HCT116 (cell line): ENCODE measurements around the gene TEAD1.

Source experiments
- CEBPB ChIP-seq: IDR thresholded peaks from 2 replicates; pipeline ENCODE4 v1.6.1; 2012; ENCODE audit warnings: low read depth
- CTCF ChIP-seq, 3 experiments: fragments of 200-600 bp in 1 of 3; sonication (generic) in 1 of 3; IDR thresholded peaks in 2 of 3; conservative IDR thresholded peaks in 1 of 3; 2 replicates each; pipeline ENCODE4 v1.5.1; 2012 to 2017; ENCODE audit warnings: low read depth in 2 of 3, low read length in 2 of 3, antibody characterized with exemption in 1 of 3, borderline replicate concordance in 1 of 3, control low read depth in 1 of 3, mild to moderate bottlenecking in 1 of 3, mixed read lengths in 1 of 3, mixed run types in 1 of 3, moderate library complexity in 1 of 3; ENCODE audit not compliant: insufficient read depth in 1 of 3
- ELF1 ChIP-seq: IDR thresholded peaks from 2 replicates; pipeline ENCODE4 v1.6.1; 2012; ENCODE audit warnings: low read depth, borderline replicate concordance
- EZH2 ChIP-seq: fragments of 200-600 bp; sonication (generic); IDR thresholded peaks from 2 replicates; pipeline ENCODE4 v1.6.1; 2017; ENCODE audit warnings: antibody characterized with exemption, mixed run types
- FOSL1 ChIP-seq: IDR thresholded peaks from 2 replicates; pipeline ENCODE4 v1.6.1; 2012; ENCODE audit warnings: low read depth
- JUND ChIP-seq: IDR thresholded peaks from 2 replicates; pipeline ENCODE4 v1.6.1; 2012
- MAX ChIP-seq: IDR thresholded peaks from 2 replicates; pipeline ENCODE4 v1.6.1; 2012
- POLR2A ChIP-seq: IDR thresholded peaks from 2 replicates; pipeline ENCODE4 v1.7.0; 2011; ENCODE audit warnings: borderline replicate concordance; ENCODE audit not compliant: insufficient read depth, insufficient read length; ENCODE audit errors: extremely low read depth
- POLR2AphosphoS5 ChIP-seq: IDR thresholded peaks from 2 replicates; pipeline ENCODE4 v1.6.1; 2011; ENCODE audit warnings: mild to moderate bottlenecking, low read depth, low read length, moderate library complexity
- REST ChIP-seq: IDR thresholded peaks from 2 replicates; pipeline ENCODE4 v1.6.1; 2012; ENCODE audit warnings: low read depth
- SP1 ChIP-seq: IDR thresholded peaks from 2 replicates; pipeline ENCODE4 v1.6.1; 2012; ENCODE audit warnings: low read depth
- YY1 ChIP-seq: IDR thresholded peaks from 2 replicates; pipeline ENCODE4 v1.6.1; 2011; ENCODE audit warnings: low read length, low read depth, moderate library complexity, mild to moderate bottlenecking; ENCODE audit not compliant: insufficient replicate concordance; ENCODE audit errors: extremely low read depth

GRCh38 chr11:12862696-12863469 lies 188.7 kb downstream of the TEAD1 start:
- no peak for TF ChIP-seq CTCF (IDR thresholded peaks at IDR 0.05 in 2 of 3, conservative IDR thresholded peaks at IDR 0.05 in 1 of 3; ENCODE audit: borderline replicate concordance in 1 of 3, insufficient read depth in 1 of 3, low read depth in 2 of 3, low read length in 2 of 3)
- TF ChIP-seq YY1: no peak
- TF ChIP-seq ELF1: no peak
- no peak for TF ChIP-seq POLR2A
- no peak for TF ChIP-seq REST
- TF ChIP-seq SP1: no peak
- no peak for TF ChIP-seq JUND
- TF ChIP-seq EZH2: no peak
- TF ChIP-seq POLR2AphosphoS5: no peak
- no peak for TF ChIP-seq MAX
- TF ChIP-seq FOSL1: no peak
- no peak for TF ChIP-seq CEBPB
